Colonic mucosa (tissue), 4 donors: Measurements from ENCODE around the gene CDC42BPB. TPM values are rescaled to one million over a fixed set of nuclear protein-coding genes. Genes with fewer than 3 reads are reported as not detected.
"Not testable (repeated sequence)": the region's sequence is repeated elsewhere in the genome, so short reads cannot be mapped to it uniquely, and the experiment has no call there.

Source experiments
- DNase-seq: peaks from one replicate; pipeline ENCODE4 v3.0.0-alpha.2; 2020
- H3K27ac ChIP-seq: fragments of 200-600 bp; one replicate; pipeline ENCODE4 v1.8.0; 2021
- H3K27me3 ChIP-seq: fragments of 200-600 bp; one replicate; pipeline ENCODE4 v1.8.0; 2021
- H3K36me3 ChIP-seq: fragments of 200-600 bp; one replicate; pipeline ENCODE4 v1.8.0; 2021
- H3K4me1 ChIP-seq: fragments of 200-600 bp; one replicate; pipeline ENCODE4 v1.8.0; 2021; ENCODE audit warnings: mild to moderate bottlenecking
- H3K4me3 ChIP-seq: fragments of 200-600 bp; one replicate; pipeline ENCODE4 v1.8.0; 2021
- H3K9ac ChIP-seq, 2 donors: one replicate each; pipeline ENCODE4 v1.7.0; 2013; ENCODE audit warnings: control low read depth in 2 of 2, low read depth in 2 of 2, low read length in 2 of 2
- H3K9me3 ChIP-seq: fragments of 200-600 bp; one replicate; pipeline ENCODE4 v1.8.0; 2021
- CTCF ChIP-seq: fragments of 200-600 bp; IDR thresholded peaks from one replicate; pipeline ENCODE4 v1.8.0; 2022; ENCODE audit warnings: antibody characterized with exemption, mild to moderate bottlenecking
- intact Hi-C: fragments of 100-400 bp; cut with DNase I; formaldehyde crosslinking; loops from one replicate; pipeline ENCODE4 v1.14.1; 2022
- total RNA-seq, 2 donors: library from RNA; stranded (reverse); fragmentation: NEBNext Ultra II Directional in 1 of 2; extraction: Animal tissue kit (Norgen Biotek cat#: 25700) in 1 of 2; gene quantifications; one replicate each; pipeline ENCODE4 v1.2.1, GENCODE V29; 2021
- donor health status: healthy.
- donor health status: DM: no; HTN: no; CAD: no.
- donor health status: DM: no; HTN: no; CAD: no.

Gene CDC42BPB
- total RNA-seq, 2 donors from 2014 or later, result 67.9 to 83.8 TPM

GRCh38 chr14:103056322-103057027, 874 bp downstream of the CDC42BPB start:
- Histone ChIP-seq H3K9me3 (no peaks in the 10 kb centered on the region), H3K4me1 (peaks cover 4% of the 10 kb centered on the region), H3K27ac (peak overlapping the region; percentile 94), H3K4me3 (peak overlapping the region; percentile 93), H3K9ac (peak overlapping the region; percentile 73 to 91), H3K27me3 (no peaks in the 10 kb centered on the region), H3K36me3 (no peaks in the 10 kb centered on the region)
- intact Hi-C loops, result no loop called here
- peak; percentile 79 for DNase-seq
- TF ChIP-seq CTCF, result peak; percentile 32

GRCh38 chr14:103055695-103056094, 1.7 kb downstream of the CDC42BPB start:
- H3K4me3 ChIP-seq, result peak overlapping the region; percentile 93
- H3K36me3 ChIP-seq, result no peaks in the 10 kb centered on the region
- intact Hi-C loops, result no loop called here
- H3K9me3 ChIP-seq, result no peaks in the 10 kb centered on the region
- peaks cover 4% of the 10 kb centered on the region for H3K4me1 ChIP-seq
- TF ChIP-seq CTCF, result no peak
- peak overlapping the region; percentile 94 for H3K27ac ChIP-seq
- no peaks in the 10 kb centered on the region for H3K27me3 ChIP-seq
- H3K9ac ChIP-seq, result peak overlapping the region in 1 of 2 donors; percentile 73
- no peak for DNase-seq

GRCh38 chr14:103052407-103052806, 4.9 kb downstream of the CDC42BPB start:
- H3K9ac ChIP-seq, result no peak overlapping the region
- no peaks in the 10 kb centered on the region for H3K36me3 ChIP-seq
- intact Hi-C loops, result no loop called here
- H3K27ac ChIP-seq, result no peak overlapping the region
- TF ChIP-seq CTCF, result no peak
- no peaks in the 10 kb centered on the region for H3K4me1 ChIP-seq
- no peaks in the 10 kb centered on the region for H3K9me3 ChIP-seq
- H3K27me3 ChIP-seq, result no peaks in the 10 kb centered on the region
- H3K4me3 ChIP-seq, result no peak overlapping the region
- no peak for DNase-seq

- DNase-seq, result no peak
- no peaks in the 10 kb centered on the region for H3K36me3 ChIP-seq
- no peak overlapping the region for H3K9ac ChIP-seq
- H3K4me3 ChIP-seq, result no peak overlapping the region
- H3K4me1 ChIP-seq, result no peaks in the 10 kb centered on the region
- no peak for TF ChIP-seq CTCF
- intact Hi-C loops, result no loop called here
- no peak overlapping the region for H3K27ac ChIP-seq
- no peaks in the 10 kb centered on the region for H3K9me3 ChIP-seq
- H3K27me3 ChIP-seq, result no peaks in the 10 kb centered on the region
Measured at GRCh38 chr14:103050935-103051334, 6.4 kb downstream of the CDC42BPB start.

GRCh38 chr14:103047453-103047852, 9.9 kb downstream of the CDC42BPB start:
- H3K9me3 ChIP-seq, DNase-seq, H3K4me3 ChIP-seq, H3K27ac ChIP-seq, H3K4me1 ChIP-seq, intact Hi-C loops, H3K27me3 ChIP-seq, H3K9ac ChIP-seq, H3K36me3 ChIP-seq: not testable (repeated sequence)

- no peak overlapping the region for H3K9ac ChIP-seq
- H3K4me1 ChIP-seq, result no peaks in the 10 kb centered on the region
- no peak overlapping the region for H3K27ac ChIP-seq
- H3K4me3 ChIP-seq, result no peak overlapping the region
- no peaks in the 10 kb centered on the region for H3K36me3 ChIP-seq
- H3K9me3 ChIP-seq, result no peaks in the 10 kb centered on the region
- no peaks in the 10 kb centered on the region for H3K27me3 ChIP-seq
- TF ChIP-seq CTCF, result no peak
- no peak for DNase-seq
- intact Hi-C loops, result no loop called here
Measured at GRCh38 chr14:103045371-103045869, 11.9 kb downstream of the CDC42BPB start.
